HG02763 (cell line): ENCODE measurements around the gene RMDN2.

Experiments
- ATAC-seq: cut with Tn5 transposase; IDR thresholded peaks from one replicate; pipeline ENCODE4 v1.9.1; 2021; ENCODE audit warnings: mild to moderate bottlenecking, moderate library complexity; ENCODE audit not compliant: unreplicated experiment

The RMDN2 gene

GRCh38 chr2:37925063-37925897, at the start of gene RMDN2:
TSS of gene RMDN2 (plus strand) at chr2:37925287. CDS start at chr2:37929278, 3,991 bp downstream.
- peak; percentile 88 for ATAC-seq

- no peak for ATAC-seq
Measured at GRCh38 chr2:37875403-37875906, 49.6 kb upstream of the RMDN2 start.

GRCh38 chr2:37876227-37876626, 48.9 kb upstream of the RMDN2 start:
- ATAC-seq, result no peak

GRCh38 chr2:37877457-37878315, 47.4 kb upstream of the RMDN2 start:
- no peak for ATAC-seq

- ATAC-seq, result no peak
Measured at GRCh38 chr2:37878536-37878935, 46.6 kb upstream of the RMDN2 start.

- no peak for ATAC-seq
Measured at GRCh38 chr2:37880551-37880950, 44.5 kb upstream of the RMDN2 start.

- no peak for ATAC-seq
Measured at GRCh38 chr2:37881397-37881796, 43.7 kb upstream of the RMDN2 start.

GRCh38 chr2:37882036-37882435, 43.1 kb upstream of the RMDN2 start:
- no peak for ATAC-seq

- ATAC-seq, result no peak
Measured at GRCh38 chr2:37883518-37883917, 41.6 kb upstream of the RMDN2 start.

- ATAC-seq, result no peak
Measured at GRCh38 chr2:37885329-37885993, 39.6 kb upstream of the RMDN2 start.

- no peak for ATAC-seq
Measured at GRCh38 chr2:37886745-37887144, 38.3 kb upstream of the RMDN2 start.

- no peak for ATAC-seq
Measured at GRCh38 chr2:37887286-37887685, 37.8 kb upstream of the RMDN2 start.

- ATAC-seq, result no peak
Measured at GRCh38 chr2:37890893-37891495, 34.1 kb upstream of the RMDN2 start.

GRCh38 chr2:37891846-37892435, 33.1 kb upstream of the RMDN2 start:
- ATAC-seq, result no peak

GRCh38 chr2:37892436-37893114, 32.5 kb upstream of the RMDN2 start:
- peak; percentile 64 for ATAC-seq

GRCh38 chr2:37893327-37893726, 31.8 kb upstream of the RMDN2 start:
- ATAC-seq, result no peak

- no peak for ATAC-seq
Measured at GRCh38 chr2:37894047-37894446, 31.0 kb upstream of the RMDN2 start.

GRCh38 chr2:37894601-37895000, 30.5 kb upstream of the RMDN2 start:
- ATAC-seq, result no peak

GRCh38 chr2:37895140-37895539, 29.9 kb upstream of the RMDN2 start:
- no peak for ATAC-seq

GRCh38 chr2:37896319-37896718, 28.8 kb upstream of the RMDN2 start:
- no peak for ATAC-seq
